Kidney (tissue), 14 donors: Measurements from ENCODE around the gene OR2H2. TPM values are rescaled to one million over a fixed set of nuclear protein-coding genes. Genes with fewer than 3 reads are reported as not detected.

Source experiments
- DNase-seq, 5 donors: peaks; one replicate each; pipeline ENCODE4 v3.0.0-alpha.2; 2013 to 2020
- FAIRE-seq: peaks from 2 replicates; lab custom pipeline; 2012; peaks lifted over from hg19 to GRCh38; lab: Jason Lieb, UNC
- H3K27ac ChIP-seq, 2 donors: one replicate each; pipeline ENCODE4 v1.7.0; 2013; ENCODE audit warnings: low read depth in 2 of 2, low read length in 2 of 2, inconsistent platforms in 1 of 2
- H3K27me3 ChIP-seq: one replicate; pipeline ENCODE4 v1.7.1; 2013; ENCODE audit warnings: low read length, inconsistent platforms; ENCODE audit not compliant: control insufficient read depth, insufficient read depth
- H3K36me3 ChIP-seq, 3 donors: one replicate each; pipeline versions ENCODE4 v1.7.0 to v1.7.1; 2013; ENCODE audit warnings: low read length in 3 of 3, control low read depth in 1 of 3, inconsistent platforms in 1 of 3; ENCODE audit not compliant: insufficient read depth in 3 of 3, control insufficient read depth in 2 of 3
- H3K4me1 ChIP-seq, 3 donors: one replicate each; pipeline versions ENCODE4 v1.7.0 to v1.7.1; 2013; ENCODE audit warnings: low read length in 3 of 3, inconsistent platforms in 1 of 3, low read depth in 1 of 3; ENCODE audit not compliant: control insufficient read depth in 2 of 3, insufficient read depth in 2 of 3
- H3K4me3 ChIP-seq, 3 donors: one replicate each; pipeline versions ENCODE4 v1.7.0 to v1.8.1; 2013; ENCODE audit warnings: low read length in 3 of 3, control low read depth in 1 of 3, inconsistent platforms in 1 of 3
- H3K9ac ChIP-seq, 3 donors: one replicate each; pipeline versions ENCODE4 v1.7.0 to v1.7.1; 2013; ENCODE audit warnings: low read length in 3 of 3, control low read depth in 1 of 3, inconsistent platforms in 1 of 3
- H3K9me3 ChIP-seq, 3 donors: one replicate each; pipeline versions ENCODE4 v1.7.0 to v1.7.1; 2013; ENCODE audit warnings: low read length in 3 of 3, control low read depth in 1 of 3, inconsistent platforms in 1 of 3; ENCODE audit not compliant: control insufficient read depth in 2 of 3, insufficient read depth in 1 of 3
- intact Hi-C: fragments of 100-400 bp; cut with DNase I; formaldehyde crosslinking; loops from one replicate; pipeline ENCODE4 v1.11.1; 2022
- polyA plus RNA-seq: library from polyadenylated mRNA; stranded (reverse); fragments of 350-450 nt; fragmentation: Illumina TruSeq; extraction: RNeasy Lipid Tissue Mini Kit (QIAGEN cat#74804); gene quantifications from one replicate; pipeline ENCODE4 v1.2.3, GENCODE V29; 2014; ENCODE audit warnings: low read depth, low replicate concordance; ENCODE audit not compliant: insufficient read depth
- total RNA-seq: library from RNA; stranded (reverse); fragmentation: NEBNext Ultra II Directional; extraction: Animal tissue kit (Norgen Biotek cat#: 25700); gene quantifications from one replicate; pipeline ENCODE4 v1.2.1, GENCODE V29; 2021
- TF ChIP-seq, protein P1 (sequence below): IDR thresholded peaks from 3 replicates; pipeline ENCODE4 v1.5.1; 2012; ENCODE audit warnings: mild to moderate bottlenecking, moderate library complexity, borderline replicate concordance; ENCODE audit not compliant: insufficient read depth; ENCODE audit errors: extremely low read depth
- donor health status: control.
- donor health status: control.
- donor health status: control.
- donor health status: control.
- donor health status: control.
- donor health status: DM: yes; HTN: yes; CAD: no.
- donor health status: Normal renal cell carcinoma (clear cell type).

Gene OR2H2
- total and polyA plus RNA-seq, 2 donors from 2014 or later, result not detected

- TF ChIP-seq, protein P1, sequence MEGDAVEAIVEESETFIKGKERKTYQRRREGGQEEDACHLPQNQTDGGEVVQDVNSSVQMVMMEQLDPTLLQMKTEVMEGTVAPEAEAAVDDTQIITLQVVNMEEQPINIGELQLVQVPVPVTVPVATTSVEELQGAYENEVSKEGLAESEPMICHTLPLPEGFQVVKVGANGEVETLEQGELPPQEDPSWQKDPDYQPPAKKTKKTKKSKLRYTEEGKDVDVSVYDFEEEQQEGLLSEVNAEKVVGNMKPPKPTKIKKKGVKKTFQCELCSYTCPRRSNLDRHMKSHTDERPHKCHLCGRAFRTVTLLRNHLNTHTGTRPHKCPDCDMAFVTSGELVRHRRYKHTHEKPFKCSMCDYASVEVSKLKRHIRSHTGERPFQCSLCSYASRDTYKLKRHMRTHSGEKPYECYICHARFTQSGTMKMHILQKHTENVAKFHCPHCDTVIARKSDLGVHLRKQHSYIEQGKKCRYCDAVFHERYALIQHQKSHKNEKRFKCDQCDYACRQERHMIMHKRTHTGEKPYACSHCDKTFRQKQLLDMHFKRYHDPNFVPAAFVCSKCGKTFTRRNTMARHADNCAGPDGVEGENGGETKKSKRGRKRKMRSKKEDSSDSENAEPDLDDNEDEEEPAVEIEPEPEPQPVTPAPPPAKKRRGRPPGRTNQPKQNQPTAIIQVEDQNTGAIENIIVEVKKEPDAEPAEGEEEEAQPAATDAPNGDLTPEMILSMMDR, result no peak
- Histone ChIP-seq H3K27me3 (peaks cover 21% of the 10 kb centered on the region), H3K36me3 (no peaks in the 10 kb centered on the region), H3K4me1 (peaks cover 0 to 12% (median 7%) of the 10 kb centered on the region in 3 donors), H3K27ac (no peak overlapping the region), H3K4me3 (peak overlapping the region in 2 of 3 donors; percentile 39 to 54), H3K9ac (no peak overlapping the region), H3K9me3 (no peaks in the 10 kb centered on the region)
- FAIRE-seq, result peak; percentile 42
- intact Hi-C loops, result no loop called here
- peak in 2 of 5 donors; percentile 79 to 85 for DNase-seq
These were observed 32.3 kb upstream of the OR2H2 start for GRCh38 chr6:29552512-29553051.

GRCh38 chr6:29553268-29554057, 31.5 kb upstream of the OR2H2 start:
- peaks cover 0 to 12% (median 7%) of the 10 kb centered on the region in 3 donors for H3K4me1 ChIP-seq
- DNase-seq (peak; percentile 60 to 90 (median 81)), FAIRE-seq (no peak)
- TF ChIP-seq, protein P1, result peak; percentile 9
- H3K27me3 ChIP-seq, result peaks cover 21% of the 10 kb centered on the region
- peak overlapping the region in 2 of 3 donors; percentile 47 to 54 for H3K4me3 ChIP-seq
- H3K9ac ChIP-seq, result no peak overlapping the region
- no peak overlapping the region for H3K27ac ChIP-seq
- intact Hi-C loops, result no loop called here
- H3K36me3 ChIP-seq, result no peaks in the 10 kb centered on the region
- no peaks in the 10 kb centered on the region for H3K9me3 ChIP-seq

DNA sequence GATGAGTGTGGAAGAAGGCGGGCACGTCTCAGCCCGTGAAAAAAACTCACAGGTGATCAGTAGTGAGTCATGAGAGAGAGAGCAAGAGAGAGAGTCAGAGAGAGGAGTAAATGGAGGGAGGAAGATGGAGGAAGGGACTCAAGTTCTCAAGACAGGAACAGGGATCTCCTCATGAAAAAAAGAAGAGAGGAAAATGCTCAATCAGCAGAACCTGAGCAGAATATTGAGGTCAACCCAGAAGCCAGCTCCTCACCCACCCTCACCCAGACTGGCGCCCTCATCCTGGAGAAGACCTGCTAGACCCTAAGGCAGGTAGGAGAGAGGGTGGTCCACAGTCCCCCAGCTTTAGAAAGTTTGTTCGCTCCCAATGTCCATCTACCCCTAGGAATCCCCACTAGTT, 30.2 kb upstream of the OR2H2 start:
- peaks cover 21% of the 10 kb centered on the region for H3K27me3 ChIP-seq
- FAIRE-seq, result no peak
- TF ChIP-seq, protein P1, result no peak

More for the DNA sequence above, 30.2 kb upstream of the OR2H2 start:
- intact Hi-C loops, result no loop called here
- H3K9me3 ChIP-seq, result no peaks in the 10 kb centered on the region
- H3K36me3 ChIP-seq, result no peaks in the 10 kb centered on the region
- H3K4me1 ChIP-seq, result peaks cover 0 to 12% (median 7%) of the 10 kb centered on the region in 3 donors
- no peak overlapping the region for H3K9ac ChIP-seq
- no peak for DNase-seq
- no peak overlapping the region for H3K27ac ChIP-seq
- no peak overlapping the region for H3K4me3 ChIP-seq
